Measurements from ENCODE around the gene CHKB.
A peak's percentile ranks its signal among the peaks of the same experiment; 100 is the strongest.

Gene CHKB

GRCh38 chr22:50530580-50530876 is 52.1 kb downstream of the CHKB start:
- no peak for DNase-seq (ENCODE audit: low spot score)

- DNase-seq (ENCODE audit: low spot score): peak; percentile 89
Measured at GRCh38 chr22:50529897-50530579, 52.6 kb downstream of the CHKB start, which contains the start of gene TYMP. Gene TYMP, minus strand, starts transcription at chr22:50530012. Its CDS starts 303 bp downstream, at chr22:50529709.

GRCh38 chr22:50529416-50529896 is 53.2 kb downstream of the CHKB start:
- DNase-seq (ENCODE audit: low spot score): no peak
